IMR-90 (cell line): ENCODE results near the gene NTM. TPM values are rescaled to one million over a fixed set of nuclear protein-coding genes. Genes with fewer than 3 reads are reported as not detected.

ENCODE experiments used
- ATAC-seq: fragments of 200-7000 bp; cut with Tn5 transposase; 2 replicates; pipeline ENCODE4 v1.9.1; 2020; ENCODE audit warnings: low read depth, mild to moderate bottlenecking, moderate library complexity
- BruUV-seq: library from RNA; stranded (reverse); fragments of 400-500 nt; replicated peaks from 2 replicates; lab custom pipeline; 2021; lab: Mats Ljungman, UMichigan
- CTCF ChIA-PET: fragments of 300-600 bp; formaldehyde crosslinking; extraction: SDS; loops from one replicate; lab custom pipeline; 2021; ENCODE audit warnings: antibody characterized with exemption; lab: Yijun Ruan, JAX
- POLR2A ChIA-PET: fragments of 300-600 bp; sonication (Branson Sonifier 250); formaldehyde crosslinking; loops from one replicate; lab custom pipeline; 2022; ENCODE audit warnings: antibody characterized with exemption; ENCODE audit not compliant: unreplicated experiment; lab: Charles Lee
- DNase-seq: peaks from one replicate; pipeline ENCODE4 v3.0.0; 2013
- H2AFZ ChIP-seq: replicated peaks from 2 replicates; pipeline ENCODE3; 2013; ENCODE audit warnings: low read length, mild to moderate bottlenecking; ENCODE audit not compliant: poor library complexity
- H2AK5ac ChIP-seq: 2 replicates; pipeline ENCODE4 v1.6.1; 2013; ENCODE audit warnings: low read depth, low read length, inconsistent platforms
- H2AK9ac ChIP-seq: replicated peaks from 2 replicates; pipeline ENCODE3; 2013; ENCODE audit warnings: mild to moderate bottlenecking, low read depth, low read length, moderate library complexity; ENCODE audit not compliant: poor library complexity
- H2BK120ac ChIP-seq: 2 replicates; pipeline ENCODE4 v1.6.1; 2013; ENCODE audit warnings: low read depth, low read length, inconsistent platforms
- H2BK15ac ChIP-seq: 3 replicates; pipeline ENCODE4 v1.6.1; 2013; ENCODE audit warnings: low read depth, low read length, inconsistent platforms
- H2BK20ac ChIP-seq: 2 replicates; pipeline ENCODE4 v1.6.1; 2013; ENCODE audit warnings: low read depth, mild to moderate bottlenecking, inconsistent platforms, low read length, moderate library complexity
- H2BK5ac ChIP-seq: 2 replicates; pipeline ENCODE4 v1.6.1; 2013; ENCODE audit warnings: mild to moderate bottlenecking, low read depth, low read length, inconsistent platforms; ENCODE audit not compliant: poor library complexity, severe bottlenecking
- H3K14ac ChIP-seq: replicated peaks from 2 replicates; pipeline ENCODE4 v1.6.1; 2013; ENCODE audit warnings: low read depth, low read length, inconsistent platforms
- H3K18ac ChIP-seq: 2 replicates; pipeline ENCODE4 v1.6.1; 2013; ENCODE audit warnings: low read depth, low read length, control low read depth
- H3K23ac ChIP-seq: 2 replicates; pipeline ENCODE4 v1.6.1; 2013; ENCODE audit warnings: low read depth, low read length, inconsistent platforms
- H3K27ac ChIP-seq: 2 replicates; pipeline ENCODE4 v1.5.1; 2013; ENCODE audit warnings: mild to moderate bottlenecking, control low read depth, low read length; ENCODE audit not compliant: insufficient read depth
- H3K27me3 ChIP-seq: 2 replicates; pipeline ENCODE4 v1.6.1; 2013; ENCODE audit warnings: low read length; ENCODE audit not compliant: control insufficient read depth, insufficient read depth
- H3K36me3 ChIP-seq: 2 replicates; pipeline ENCODE4 v1.6.1; 2013; ENCODE audit warnings: low read length, mixed read lengths; ENCODE audit not compliant: control insufficient read depth, insufficient read depth
- H3K4ac ChIP-seq: 2 replicates; pipeline ENCODE4 v1.6.1; 2013; ENCODE audit warnings: low read depth, low read length, inconsistent platforms
- H3K4me1 ChIP-seq: 2 replicates; pipeline ENCODE4 v1.6.1; 2013; ENCODE audit warnings: low read length, mixed read lengths; ENCODE audit not compliant: control insufficient read depth, insufficient read depth
- H3K4me2 ChIP-seq: 2 replicates; pipeline ENCODE4 v1.6.1; 2013; ENCODE audit warnings: low read depth, mild to moderate bottlenecking, control low read depth, low read length, moderate library complexity
- H3K4me3 ChIP-seq: 2 replicates; pipeline ENCODE4 v1.5.1; 2013; ENCODE audit warnings: low read depth, mild to moderate bottlenecking, control low read depth, low read length, moderate library complexity; ENCODE audit not compliant: insufficient read depth
- H3K56ac ChIP-seq: 2 replicates; pipeline ENCODE4 v1.6.1; 2013; ENCODE audit warnings: low read length, inconsistent platforms; ENCODE audit not compliant: insufficient read depth; ENCODE audit errors: extremely low read depth
- H3K79me1 ChIP-seq, 2 experiments: 2 replicates each; pipeline ENCODE4 v1.6.1; 2013; ENCODE audit warnings: low read length in 2 of 2, inconsistent platforms in 1 of 2, low read depth in 1 of 2
- H3K9ac ChIP-seq: 2 replicates; pipeline ENCODE4 v1.6.1; 2013; ENCODE audit warnings: low read depth, low read length, control low read depth
- H3K9me1 ChIP-seq: 2 replicates; pipeline ENCODE4 v1.6.1; 2013; ENCODE audit warnings: low read length, inconsistent platforms; ENCODE audit not compliant: insufficient read depth
- H3K9me3 ChIP-seq: 2 replicates; pipeline ENCODE4 v1.6.1; 2013; ENCODE audit warnings: low read length; ENCODE audit not compliant: control insufficient read depth, insufficient read depth
- H4K20me1 ChIP-seq: 2 replicates; pipeline ENCODE4 v1.6.1; 2013; ENCODE audit warnings: low read length, inconsistent platforms; ENCODE audit not compliant: insufficient read depth
- H4K5ac ChIP-seq: 2 replicates; pipeline ENCODE4 v1.6.1; 2013; ENCODE audit warnings: mild to moderate bottlenecking, low read depth, low read length, control low read depth
- H4K8ac ChIP-seq, 2 experiments: 2 replicates each; pipeline ENCODE4 v1.6.1; 2013; ENCODE audit warnings: low read depth in 2 of 2, low read length in 2 of 2, control low read depth in 1 of 2, inconsistent platforms in 1 of 2
- H4K91ac ChIP-seq: 2 replicates; pipeline ENCODE4 v1.6.1; 2013; ENCODE audit warnings: low read depth, low read length, inconsistent platforms; ENCODE audit not compliant: insufficient read depth
- CHD1 ChIP-seq: IDR thresholded peaks from 2 replicates; pipeline ENCODE4 v1.6.1; 2012; ENCODE audit warnings: low read depth, low read length, improper control_type of control experiment
- MAFK ChIP-seq: IDR thresholded peaks from 2 replicates; pipeline ENCODE4 v1.6.1; 2012; ENCODE audit warnings: low read depth, low read length, improper control_type of control experiment
- RCOR1 ChIP-seq: IDR thresholded peaks from 2 replicates; pipeline ENCODE4 v1.6.1; 2012; ENCODE audit warnings: mild to moderate bottlenecking, low read length, improper control_type of control experiment; ENCODE audit not compliant: insufficient replicate concordance
- WGBS, 2 experiments: methylation state at CpG; one replicate each; pipeline versions ENCODE4 v1.1.5 to v1.1.7; 2013; ENCODE audit warnings: missing lambda C conversion rate in 2 of 2; ENCODE audit not compliant: insufficient read length in 1 of 2; ENCODE audit errors: extremely low coverage in 2 of 2; 5-methylcytosine and 5-hydroxymethylcytosine counted together
- dilution Hi-C: fragments of 300-500 bp; cut with HindIII; formaldehyde crosslinking; loops from one replicate; pipeline ENCODE4 v1.14.3; 2018; ENCODE audit warnings: low sequenced_read_pairs; ENCODE audit not compliant: unreplicated experiment
- in situ Hi-C: fragments of 300-500 bp; cut with MboI; formaldehyde crosslinking; loops from 3 replicates; pipeline ENCODE4 v1.14.3; 2019; ENCODE audit warnings: low sequenced_read_pairs, inconsistent platforms, mixed read lengths
- intact Hi-C: fragments of 100-400 bp; cut with micrococcal nuclease; formaldehyde crosslinking; loops from 2 replicates; pipeline ENCODE4 v1.10.0; 2022
- polyA plus RNA-seq, 3 experiments: library from polyadenylated mRNA; depleted of rRNA; stranded (reverse); fragments of >200 nt; gene quantifications; 2 replicates each; pipeline ENCODE4 v1.2.3, GENCODE V29; 2012; ENCODE audit warnings: low replicate concordance in 1 of 3
- total RNA-seq: library from RNA; depleted of rRNA; stranded (reverse); fragments of >200 nt; gene quantifications from 2 replicates; pipeline ENCODE4 v1.2.3, GENCODE V29; 2012

Gene NTM
- total and polyA plus RNA-seq, 2 of the 4 experiments (the other 2 are of a cell fraction) = 19.5 to 25.5 TPM

DNA sequence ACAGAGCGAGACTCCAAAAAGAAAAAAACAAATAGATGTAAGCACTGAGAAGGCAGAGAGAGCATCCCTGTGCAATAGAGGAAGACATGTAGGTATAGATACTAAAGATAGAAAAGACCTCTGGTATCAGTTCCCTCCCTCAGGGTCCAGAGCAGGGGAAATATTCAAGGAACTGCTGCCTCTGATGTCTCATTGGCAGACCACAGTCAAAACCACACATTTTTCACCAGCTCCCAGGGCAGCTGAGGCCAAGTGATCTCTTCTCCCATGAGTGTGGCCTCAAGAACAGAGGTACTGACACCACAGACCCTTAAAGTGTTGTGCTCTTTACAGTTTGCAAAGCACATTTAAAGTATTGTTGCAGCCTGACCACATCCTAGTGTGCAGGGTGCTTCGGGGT is 288.5 kb downstream of the NTM start:
- POLR2A ChIA-PET = no interaction called here
- Histone ChIP-seq H2AK9ac (no peak overlapping the region), H2BK5ac (no peak overlapping the region), H3K9me3 (no peaks in the 10 kb centered on the region), H4K20me1 (no peaks in the 10 kb centered on the region), H2BK15ac (no peak overlapping the region), H3K4me2 (no peak overlapping the region), H3K27ac (no peak overlapping the region), H3K36me3 (no peaks in the 10 kb centered on the region), H2AFZ (no peak overlapping the region), H2BK20ac (no peak overlapping the region), H3K4me1 (no peaks in the 10 kb centered on the region), H4K5ac (no peak overlapping the region), H3K9ac (no peak overlapping the region), H3K23ac (no peak overlapping the region), H3K56ac (no peak overlapping the region), H2AK5ac (no peak overlapping the region), H3K27me3 (peaks cover 17% of the 10 kb centered on the region), H3K14ac (no peak overlapping the region), H3K18ac (no peak overlapping the region), H2BK120ac (no peak overlapping the region), H4K91ac (no peak overlapping the region), H3K4ac (no peak overlapping the region), H4K8ac (no peak overlapping the region), H3K4me3 (no peak overlapping the region), H3K79me1 (no peaks in the 10 kb centered on the region), H3K9me1 (no peaks in the 10 kb centered on the region)
- no peak for ATAC-seq
- intact Hi-C loops = no loop called here
- no peak for DNase-seq
- CTCF ChIA-PET = interaction anchor here (0.7 to 1.1 kb wide), 2 partner anchors 10 to 33 kb away, joined by 3 read pairs; no protein-coding TSS in a partner anchor
- no TSS peak for BruUV-seq
- in situ Hi-C loops = no loop called here
- no CpG with 5 or more reads among the region's 2 CpGs for WGBS, 2 experiments
- dilution Hi-C loops = no loop called here
- TF ChIP-seq MAFK (no peak), RCOR1 (no peak), CHD1 (no peak)
